Measurements from ENCODE around the gene LMX1A. TPM values are rescaled to one million over a fixed set of nuclear protein-coding genes. Genes with fewer than 3 reads are reported as not detected.

The LMX1A gene
- total and polyA plus RNA-seq, 9 of the 15 experiments (the other 6 are each of a cell fraction or from before 2014, with no cell fraction given): not detected

- Histone ChIP-seq H3K27me3 (ENCODE audit: control insufficient read depth in 2 of 2, insufficient read depth in 2 of 2, low read length in 2 of 2) (peaks cover 0 to 3% of the 10 kb centered on the region in 2 experiments; a peak in 1 of 5 replicates), H3K27ac (ENCODE audit: extremely low read depth, low read depth, low read length) (no peak overlapping the region), H3K36me3 (ENCODE audit: control insufficient read depth, insufficient read depth, low read length) (no peaks in the 10 kb centered on the region), H3K4me1 (replicated peaks in 1 of 2; ENCODE audit: control insufficient read depth in 2 of 2, insufficient read depth in 2 of 2, low read length in 2 of 2) (no peaks in the 10 kb centered on the region), H3K9me3 (replicated peaks; ENCODE audit: control insufficient read depth, insufficient read depth, low read depth, low read length) (no peaks in the 10 kb centered on the region), H3K9ac (ENCODE audit: insufficient read depth in 1 of 2, low read depth in 2 of 2, low read length in 2 of 2) (no peak overlapping the region), H3K79me2 (ENCODE audit: control insufficient read depth, insufficient read depth, low read length) (no peaks in the 10 kb centered on the region), H3K4me2 (ENCODE audit: insufficient read depth, low read length) (no peak overlapping the region), H2AFZ (ENCODE audit: low read depth, low read length) (no peak overlapping the region), H3K4me3 (no peak overlapping the region), H4K20me1 (replicated peaks; ENCODE audit: control insufficient read depth, insufficient read depth, low read length) (no peaks in the 10 kb centered on the region), H3K9me1 (ENCODE audit: control insufficient read depth, insufficient read depth, low read length) (no peaks in the 10 kb centered on the region)
- WGBS (ENCODE audit: insufficient coverage, low coverage, missing lambda C conversion rate): 2% methylated on average over 5 of the region's 5 CpGs
- ChIA-PET POLR2A (no interaction called here), CTCF (ENCODE audit: low intra/inter-chr PET ratio) (no interaction called here)
- in situ Hi-C loops (cut with MboI) (no loop called here), intact Hi-C loops (cut with micrococcal nuclease) (no loop called here)
- no peak for FAIRE-seq
- DNase-seq (ENCODE audit: extremely low read depth in 1 of 4, low spot score in 3 of 4): no peak
- no TSS peak for BruUV-seq (replicated peaks)
- no peak for ATAC-seq
- no peak for TF ChIP-seq COPS2 (conservative IDR thresholded peaks at IDR 0.05)
- TF ChIP-seq CBX3 (IDR thresholded peaks at IDR 0.05; ENCODE audit: borderline replicate concordance in 1 of 2, low read length in 2 of 2): no peak
- no peak for TF ChIP-seq KDM1A (IDR thresholded peaks at IDR 0.05)
- no peak for TF ChIP-seq TCFL5 (CRISPR knock-in tag; conservative IDR thresholded peaks at IDR 0.05)
- no peak for TF ChIP-seq NR1H2 (CRISPR knock-in tag; IDR thresholded peaks at IDR 0.05)
- no peak for TF ChIP-seq GABPA (tag; conservative IDR thresholded peaks at IDR 0.05; ENCODE audit: low read depth)
- TF ChIP-seq ZBTB1 (CRISPR knock-in tag; IDR thresholded peaks at IDR 0.05; ENCODE audit: borderline replicate concordance, low read depth): no peak
- no peak for TF ChIP-seq THAP7 (CRISPR knock-in tag; IDR thresholded peaks at IDR 0.05)
- TF ChIP-seq CREB3 (tag; conservative IDR thresholded peaks at IDR 0.05; ENCODE audit: low read depth): no peak
- no peak for TF ChIP-seq ELK1 (CRISPR knock-in tag; IDR thresholded peaks at IDR 0.05)
- TF ChIP-seq EGR1 (conservative IDR thresholded peaks at IDR 0.05): no peak
- TF ChIP-seq U2AF1 (optimal IDR thresholded peaks at IDR 0.05; ENCODE audit: low read depth, low read length): no peak
- TF ChIP-seq ZBTB49 (CRISPR knock-in tag; IDR thresholded peaks at IDR 0.05; ENCODE audit: borderline replicate concordance): no peak
Measured at GRCh38 chr1:165152109-165152508, 204.4 kb downstream of the LMX1A start.
